B cell (primary cell): ENCODE data around the gene RPRM. TPM values are rescaled to one million over a fixed set of nuclear protein-coding genes. Genes with fewer than 3 reads are reported as not detected.

Source experiments
- ATAC-seq: fragments of 200-7000 bp; cut with Tn5 transposase; one replicate; pipeline ENCODE4 v1.10.0; 2021; ENCODE audit warnings: low read depth, mild to moderate bottlenecking, moderate number of reproducible peaks, moderate library complexity
- CTCF ChIA-PET: fragments of 350-600 bp; sonication (Branson Sonifier 250); formaldehyde crosslinking; loops from one replicate; lab custom pipeline; 2021; ENCODE audit warnings: antibody characterized with exemption, inconsistent platforms; lab: Charles Lee
- POLR2A ChIA-PET: fragments of 350-600 bp; sonication (Branson Sonifier 250); formaldehyde crosslinking; loops from one replicate; lab custom pipeline; 2021; ENCODE audit warnings: antibody characterized with exemption; lab: Charles Lee
- DNase-seq: peaks from one replicate; pipeline ENCODE4 v3.0.0; 2013
- H2AFZ ChIP-seq: 2 replicates; pipeline ENCODE4 v1.6.1; 2012; ENCODE audit warnings: mild to moderate bottlenecking, low read depth, low read length; ENCODE audit not compliant: insufficient read depth, poor library complexity, severe bottlenecking
- H3K27ac ChIP-seq, 2 donors: 1 replicate in 1 of 2; 2 replicates in 1 of 2; pipeline ENCODE4 v1.5.1; 2012 to 2013; ENCODE audit warnings: low read length in 2 of 2, mild to moderate bottlenecking in 2 of 2, moderate library complexity in 1 of 2
- H3K27me3 ChIP-seq, 4 experiments: fragments of 200-600 bp in 1 of 4; sonication (generic) in 1 of 4; replicated peaks in 1 of 4; 1 replicate in 2 of 4; 2 replicates in 2 of 4; pipeline versions ENCODE4 v1.6.1 to v1.7.0; 2013 to 2016; ENCODE audit warnings: low read length in 3 of 4, mild to moderate bottlenecking in 2 of 4, mixed read lengths in 1 of 4, moderate library complexity in 1 of 4; ENCODE audit not compliant: insufficient read depth in 4 of 4, control insufficient read depth in 3 of 4; ENCODE audit errors: control extremely low read depth in 1 of 4
- H3K36me3 ChIP-seq, 2 experiments: replicated peaks in 1 of 2; 1 replicate in 1 of 2; 2 replicates in 1 of 2; pipeline versions ENCODE4 v1.6.1 to v1.7.1; 2013; ENCODE audit warnings: low read length in 1 of 2; ENCODE audit not compliant: insufficient read depth in 2 of 2, control insufficient read depth in 1 of 2; ENCODE audit errors: control extremely low read depth in 1 of 2, extremely low read depth in 1 of 2
- H3K4me1 ChIP-seq, 2 donors: fragments of 200-600 bp in 1 of 2; sonication (generic) in 1 of 2; 1 replicate in 1 of 2; 2 replicates in 1 of 2; pipeline versions ENCODE4 v1.5.1 to v1.6.1; 2013 to 2017; ENCODE audit warnings: low read length in 2 of 2; ENCODE audit not compliant: control insufficient read depth in 2 of 2, insufficient read depth in 2 of 2
- H3K4me2 ChIP-seq: replicated peaks from 2 replicates; pipeline ENCODE3; 2012; ENCODE audit warnings: mild to moderate bottlenecking, low read depth, low read length; ENCODE audit not compliant: poor library complexity, severe bottlenecking
- H3K4me3 ChIP-seq, 5 experiments: fragments of 200-600 bp in 1 of 5; sonication (generic) in 1 of 5; 1 replicate in 3 of 5; 2 replicates in 2 of 5; pipeline versions ENCODE4 v1.5.1 to v1.7.0; 2011 to 2016; ENCODE audit warnings: low read length in 4 of 5, mild to moderate bottlenecking in 4 of 5, low read depth in 2 of 5, control low read depth in 1 of 5, moderate library complexity in 1 of 5; ENCODE audit not compliant: insufficient read depth in 1 of 5; ENCODE audit errors: control extremely low read depth in 1 of 5, extremely low read depth in 1 of 5
- H3K79me2 ChIP-seq: fragments of 200-600 bp; sonication (generic); one replicate; pipeline ENCODE4 v1.6.0; 2016; ENCODE audit warnings: low read length; ENCODE audit not compliant: control insufficient read depth, insufficient read depth
- H3K9ac ChIP-seq: fragments of 200-600 bp; sonication (generic); 2 replicates; pipeline ENCODE4 v1.6.1; 2017; ENCODE audit warnings: mild to moderate bottlenecking, low read length, moderate library complexity
- H3K9me3 ChIP-seq, 3 donors: one replicate each; pipeline versions ENCODE4 v1.6.1 to v1.7.1; 2013; ENCODE audit warnings: low read length in 2 of 3; ENCODE audit not compliant: control insufficient read depth in 2 of 3, insufficient read depth in 1 of 3; ENCODE audit errors: control extremely low read depth in 1 of 3
- H4K20me1 ChIP-seq: 2 replicates; pipeline ENCODE4 v1.6.0; 2012; ENCODE audit warnings: mild to moderate bottlenecking, low read length; ENCODE audit not compliant: insufficient read depth, control insufficient read depth, poor library complexity, severe bottlenecking
- H3K27ac Mint-ChIP-seq: one replicate; pipeline ENCODE4 v1.8.0; 2021; ENCODE audit warnings: mixed read lengths
- H3K27me3 Mint-ChIP-seq: one replicate; pipeline ENCODE4 v1.8.0; 2021; ENCODE audit warnings: mixed read lengths
- H3K4me1 Mint-ChIP-seq: one replicate; pipeline ENCODE4 v1.8.0; 2021; ENCODE audit warnings: mixed read lengths
- H3K4me3 Mint-ChIP-seq: one replicate; pipeline ENCODE4 v1.8.0; 2021; ENCODE audit warnings: mixed read lengths
- H3K9me3 Mint-ChIP-seq: one replicate; pipeline ENCODE4 v1.8.0; 2022; ENCODE audit warnings: mixed read lengths; ENCODE audit not compliant: insufficient read depth
- EZH2 ChIP-seq: IDR thresholded peaks from 2 replicates; pipeline ENCODE4 v1.6.1; 2012; ENCODE audit warnings: borderline replicate concordance, low read depth, mild to moderate bottlenecking, moderate library complexity, low read length; ENCODE audit not compliant: insufficient read depth, poor library complexity, severe bottlenecking
- WGBS: methylation state at CpG from one replicate; pipeline ENCODE4 v1.1.5; 2013; ENCODE audit warnings: missing lambda C conversion rate; ENCODE audit not compliant: insufficient coverage; 5-methylcytosine and 5-hydroxymethylcytosine counted together
- intact Hi-C: fragments of 100-400 bp; cut with micrococcal nuclease; formaldehyde crosslinking; loops from one replicate; pipeline ENCODE4 v1.10.0; 2022
- polyA plus RNA-seq: library from polyadenylated mRNA; depleted of rRNA; stranded (reverse); fragments of >200 nt; gene quantifications from 2 replicates; pipeline ENCODE4 v1.2.3, GENCODE V29; 2012
- total RNA-seq, 2 donors: library from RNA; stranded (reverse); fragments of 120-200 nt in 1 of 2; gene quantifications; 1 replicate in 1 of 2; 2 replicates in 1 of 2; pipeline versions ENCODE4 v1.2.3 to v1.2.4, GENCODE V29; 2013 to 2022
- TF ChIP-seq, protein P1 (sequence below): fragments of 200-600 bp; IDR thresholded peaks from one replicate; pipeline ENCODE4 v1.8.0; 2022; ENCODE audit warnings: antibody characterized with exemption, mild to moderate bottlenecking

Gene RPRM
- total and polyA plus RNA-seq, 2 donors (not counting 1 experiment from before 2014, with no cell fraction given) = not detected

DNA sequence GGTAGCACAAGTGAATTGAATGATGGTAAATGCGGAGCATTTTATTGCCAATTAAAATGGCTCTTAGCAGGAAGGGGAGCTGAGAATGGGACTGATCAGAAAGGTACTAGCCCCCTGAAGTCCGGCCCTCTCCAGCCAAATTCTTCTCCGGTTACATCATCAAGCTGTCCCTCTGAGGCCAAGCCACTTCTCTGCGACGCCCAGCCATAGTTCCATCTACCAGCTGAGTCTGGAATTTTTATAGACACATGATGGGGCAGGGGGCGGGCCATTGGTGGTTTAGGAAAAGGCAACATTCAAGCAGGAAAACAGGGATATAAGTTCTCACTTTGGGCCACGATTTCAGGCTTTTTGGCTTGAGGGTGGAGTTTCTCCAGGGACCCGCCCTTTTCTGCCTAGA lies 22.7 kb downstream of the RPRM start:
- WGBS = 86% methylated on average over 7 of the region's 8 CpGs
- H4K20me1 ChIP-seq = no peaks in the 10 kb centered on the region
- H2AFZ ChIP-seq = no peak overlapping the region
- H3K27ac Mint-ChIP-seq = no peak overlapping the region
- H3K27me3 ChIP-seq = no peaks in the 10 kb centered on the region
- ATAC-seq = no peak
- no peaks in the 10 kb centered on the region for H3K4me1 ChIP-seq
- H3K36me3 ChIP-seq = no peaks in the 10 kb centered on the region
- H3K79me2 ChIP-seq = no peaks in the 10 kb centered on the region
- no peak overlapping the region for H3K9ac ChIP-seq
- ChIA-PET CTCF (no interaction called here), POLR2A (no interaction called here)
- no peaks in the 10 kb centered on the region for H3K4me1 Mint-ChIP-seq
- H3K9me3 ChIP-seq = peaks cover 0 to 4% (median 0%) of the 10 kb centered on the region in 3 donors
- H3K4me3 ChIP-seq = no peak overlapping the region
- H3K27ac ChIP-seq = no peak overlapping the region
- no peak overlapping the region for H3K4me3 Mint-ChIP-seq
- intact Hi-C loops = no loop called here
- no peak for DNase-seq
- H3K9me3 Mint-ChIP-seq = no peaks in the 10 kb centered on the region
- TF ChIP-seq EZH2 = no peak
- TF ChIP-seq, protein P1, sequence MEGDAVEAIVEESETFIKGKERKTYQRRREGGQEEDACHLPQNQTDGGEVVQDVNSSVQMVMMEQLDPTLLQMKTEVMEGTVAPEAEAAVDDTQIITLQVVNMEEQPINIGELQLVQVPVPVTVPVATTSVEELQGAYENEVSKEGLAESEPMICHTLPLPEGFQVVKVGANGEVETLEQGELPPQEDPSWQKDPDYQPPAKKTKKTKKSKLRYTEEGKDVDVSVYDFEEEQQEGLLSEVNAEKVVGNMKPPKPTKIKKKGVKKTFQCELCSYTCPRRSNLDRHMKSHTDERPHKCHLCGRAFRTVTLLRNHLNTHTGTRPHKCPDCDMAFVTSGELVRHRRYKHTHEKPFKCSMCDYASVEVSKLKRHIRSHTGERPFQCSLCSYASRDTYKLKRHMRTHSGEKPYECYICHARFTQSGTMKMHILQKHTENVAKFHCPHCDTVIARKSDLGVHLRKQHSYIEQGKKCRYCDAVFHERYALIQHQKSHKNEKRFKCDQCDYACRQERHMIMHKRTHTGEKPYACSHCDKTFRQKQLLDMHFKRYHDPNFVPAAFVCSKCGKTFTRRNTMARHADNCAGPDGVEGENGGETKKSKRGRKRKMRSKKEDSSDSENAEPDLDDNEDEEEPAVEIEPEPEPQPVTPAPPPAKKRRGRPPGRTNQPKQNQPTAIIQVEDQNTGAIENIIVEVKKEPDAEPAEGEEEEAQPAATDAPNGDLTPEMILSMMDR = no peak
- H3K4me2 ChIP-seq = no peak overlapping the region
- H3K27me3 Mint-ChIP-seq = peaks cover 6% of the 10 kb centered on the region

DNA sequence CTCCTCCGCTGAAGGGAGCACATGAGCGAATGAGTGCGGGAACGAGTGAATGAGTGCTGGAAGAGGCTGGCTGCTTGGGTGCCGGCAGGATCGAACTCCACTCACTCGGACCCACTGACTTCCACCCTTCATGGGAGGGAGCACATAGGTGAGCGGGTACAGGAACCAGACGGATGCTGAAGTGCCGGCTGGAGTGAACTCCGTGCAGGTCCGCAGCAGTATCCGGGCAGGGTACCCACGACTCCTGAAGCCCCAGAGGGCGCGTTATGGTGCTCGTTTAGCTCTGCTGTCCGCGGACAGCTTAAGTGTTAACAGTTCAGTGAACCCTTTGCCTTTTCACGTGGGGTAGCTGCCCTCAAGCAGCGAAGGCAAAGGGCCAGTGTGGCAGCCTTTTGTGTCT lies 23.2 kb downstream of the RPRM start:
- ChIA-PET CTCF (no interaction called here), POLR2A (no interaction called here)
- H3K27ac Mint-ChIP-seq = no peak overlapping the region
- Histone ChIP-seq H2AFZ (no peak overlapping the region), H3K9me3 (peaks cover 0 to 4% (median 0%) of the 10 kb centered on the region in 3 donors), H3K27ac (no peak overlapping the region), H3K79me2 (no peaks in the 10 kb centered on the region), H3K4me3 (no peak overlapping the region), H3K36me3 (no peaks in the 10 kb centered on the region), H3K9ac (no peak overlapping the region), H3K27me3 (no peaks in the 10 kb centered on the region), H3K4me1 (no peaks in the 10 kb centered on the region), H4K20me1 (no peaks in the 10 kb centered on the region), H3K4me2 (no peak overlapping the region)
- intact Hi-C loops = no loop called here
- H3K4me1 Mint-ChIP-seq = no peaks in the 10 kb centered on the region
- no peak for TF ChIP-seq EZH2
- TF ChIP-seq, protein P1 = no peak
- H3K9me3 Mint-ChIP-seq = no peaks in the 10 kb centered on the region
- no peak overlapping the region for H3K4me3 Mint-ChIP-seq
- 83% methylated on average over 21 of the region's 21 CpGs for WGBS
- ATAC-seq (no peak), DNase-seq (no peak)
- peaks cover 6% of the 10 kb centered on the region for H3K27me3 Mint-ChIP-seq
